ENCODE measurements around the gene PAOX. TPM values are rescaled to one million over a fixed set of nuclear protein-coding genes. Genes with fewer than 3 reads are reported as not detected.

The PAOX gene
- polyA plus RNA-seq, 2 of the 4 experiments (the other 2 are of a cell fraction), result 1.6 to 2.3 TPM

DNA sequence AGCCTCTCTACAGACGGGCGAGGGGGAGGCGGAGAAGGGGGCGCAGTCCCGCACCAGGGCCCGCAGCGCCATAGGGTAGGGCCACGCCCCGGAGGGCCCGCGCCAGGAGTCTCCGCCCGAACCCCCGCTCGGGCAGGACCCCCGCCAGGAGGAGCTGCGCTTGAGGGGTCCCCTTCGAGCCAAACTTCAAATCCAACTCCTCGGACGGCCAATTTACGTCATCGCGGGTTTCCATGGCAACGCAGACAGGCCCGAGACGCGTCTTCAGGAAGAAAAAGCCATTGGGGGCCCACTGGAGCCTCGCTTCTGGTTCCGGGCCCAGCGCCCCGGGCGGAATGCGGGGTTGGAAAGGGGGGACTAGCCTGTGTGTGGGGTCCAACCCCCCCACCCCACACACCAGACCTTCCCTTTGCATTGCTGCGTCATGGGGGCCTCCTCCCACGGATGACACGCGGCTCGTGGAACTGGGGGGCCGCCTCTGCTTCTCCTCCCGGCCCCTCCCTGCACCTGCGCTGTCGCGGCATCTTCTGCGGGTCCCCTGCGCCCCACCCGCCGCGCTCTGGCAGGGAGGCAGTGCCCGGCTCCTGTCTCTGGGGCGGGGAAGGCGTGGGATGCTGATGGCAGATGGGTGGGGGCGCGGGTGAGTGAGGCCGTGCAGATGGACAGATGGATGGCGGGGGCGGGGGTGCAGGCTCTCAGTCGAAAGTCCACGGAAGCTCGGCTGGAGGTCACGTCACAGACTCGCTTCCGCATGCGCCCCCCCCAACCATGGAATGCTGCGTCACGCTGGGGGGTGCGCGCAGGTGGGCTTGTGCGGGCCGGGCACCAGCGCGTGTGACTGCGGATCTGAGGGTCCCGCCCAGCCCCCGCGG, 43.6 kb upstream of the PAOX start:
- FAIRE-seq (no peak), DNase-seq (ENCODE audit: low read depth in 1 of 2, low spot score in 1 of 2) (peak; percentile 63 to 80), ATAC-seq (peak; percentile 44 to 79)
- H3K9me3 ChIP-seq, result no peaks in the 10 kb centered on the region
- H3K4me3 ChIP-seq, result peak overlapping the region; percentile 58
- peak overlapping the region; percentile 97 for H3K4me2 ChIP-seq
- POLR2A ChIA-PET, result no interaction called here
- 0 out of 2 replicates have a peak, but pooled peaks have one; percentile 24 for TF ChIP-seq RFX5 (IDR thresholded peaks at IDR 0.05)
- TF ChIP-seq EHMT2 (IDR thresholded peaks at IDR 0.05; ENCODE audit: low read depth), result no peak
- TF ChIP-seq RNF2 (IDR thresholded peaks at IDR 0.05; ENCODE audit: borderline replicate concordance, low read depth), result peak; percentile 19; the same call in 1 of the 2 replicates
- 1% methylated on average over 48 of the region's 75 CpGs for WGBS (ENCODE audit: missing lambda C conversion rate)
- peak overlapping the region; percentile 55 to 85; a peak in 5 of 6 replicates for H3K27ac ChIP-seq
- H3K4me1 ChIP-seq, result peaks cover 22% of the 10 kb centered on the region
- CTCF ChIA-PET, result interaction anchor here (1.2 to 1.3 kb wide), 2 partner anchors 16 to 35 kb away, joined by 3 read pairs; no protein-coding TSS in a partner anchor

DNA sequence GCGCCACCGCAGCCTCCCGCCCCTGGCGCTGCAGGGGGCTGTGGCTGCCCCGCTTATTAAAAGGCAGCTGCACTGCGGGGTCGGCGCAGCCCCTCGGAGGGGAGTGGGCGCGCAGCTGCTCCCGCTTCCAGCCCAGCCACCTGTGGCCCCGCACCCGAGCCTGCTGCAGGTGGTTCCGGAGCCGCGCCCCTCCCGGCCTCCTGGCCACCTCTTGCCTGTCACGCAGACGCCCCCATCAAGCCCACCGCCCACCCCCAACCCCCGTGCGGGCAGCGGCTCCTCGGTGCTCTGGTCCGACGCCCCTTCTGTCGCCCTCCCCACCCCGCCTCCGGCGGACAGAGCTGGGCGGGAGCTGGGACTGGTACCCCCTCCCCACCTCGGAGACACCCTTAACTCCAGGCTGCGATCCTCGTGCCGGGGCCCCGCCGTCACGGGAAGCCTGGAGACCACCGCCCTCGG, 42.9 kb upstream of the PAOX start:
- ATAC-seq, result peak; percentile 5 to 19; a peak in 4 of 6 replicates

DNA sequence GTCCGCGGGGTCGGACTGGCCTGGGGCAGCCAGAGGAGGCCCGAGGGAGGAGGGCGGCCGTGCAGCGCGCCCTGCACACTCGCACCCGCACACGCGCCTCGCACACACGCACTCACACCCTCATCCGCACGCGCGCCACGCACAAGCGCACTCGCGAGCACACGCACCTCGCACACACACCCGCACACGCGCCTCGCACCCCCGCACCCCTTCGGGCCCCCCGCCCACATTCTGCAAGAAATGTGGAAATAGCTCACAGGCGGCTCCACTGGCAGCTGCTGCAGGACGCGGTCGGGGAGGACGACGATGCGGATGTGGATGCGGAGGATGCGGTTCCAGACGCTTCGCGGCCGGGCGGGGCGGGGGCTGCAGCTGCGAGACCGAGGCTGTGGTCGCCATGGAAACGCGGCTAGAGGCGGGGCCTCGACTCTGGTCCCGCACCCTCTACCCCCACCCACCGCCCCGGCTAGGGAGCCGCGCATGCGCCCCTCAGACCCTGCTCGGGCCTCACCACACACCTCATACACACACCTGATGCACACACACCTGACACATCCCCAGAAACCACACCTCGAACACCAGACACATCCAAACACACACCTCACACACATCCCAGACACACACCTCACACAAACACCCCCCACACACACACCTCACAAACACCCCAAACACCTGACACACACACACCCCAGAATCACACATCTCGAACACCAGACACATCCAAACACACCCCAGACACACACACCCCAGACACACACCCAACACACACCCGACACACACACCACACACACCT, 42.3 kb upstream of the PAOX start, which contains the start of gene CALY:
Gene CALY (minus strand): TSS at position 320 of the 793 bp plus-strand sequence. CDS start 7,907 bp downstream, outside the sequence.
- ChIA-PET CTCF (interaction anchor here (0.7 kb wide), 1 partner anchor 182 kb away, joined by 3 read pairs; no protein-coding TSS in a partner anchor), POLR2A (interaction anchor here (0.6 kb wide), 1 partner anchor 79 kb away, joined by 3 read pairs; no protein-coding TSS in a partner anchor)
- H3K4me2 ChIP-seq, result peak within 1 kb of the TSS; percentile 97
- H3K4me3 ChIP-seq, result peak within 1 kb of the TSS; percentile 58
- FAIRE-seq, result no peak
- H3K4me1 ChIP-seq, result peaks cover 22% of the 10 kb centered on the region
- 2% methylated on average over 23 of the region's 63 CpGs for WGBS (ENCODE audit: missing lambda C conversion rate)
- no peaks in the 10 kb centered on the region for H3K9me3 ChIP-seq
- peak within 1 kb of the TSS; percentile 55 to 85; a peak in 4 of 6 replicates for H3K27ac ChIP-seq
- peak; percentile 68 to 72 for DNase-seq (ENCODE audit: low read depth in 1 of 2, low spot score in 1 of 2)
- peak; percentile 77; the same call in 1 of the 2 replicates for TF ChIP-seq RNF2 (IDR thresholded peaks at IDR 0.05; ENCODE audit: borderline replicate concordance, low read depth)
- TF ChIP-seq, protein P1, sequence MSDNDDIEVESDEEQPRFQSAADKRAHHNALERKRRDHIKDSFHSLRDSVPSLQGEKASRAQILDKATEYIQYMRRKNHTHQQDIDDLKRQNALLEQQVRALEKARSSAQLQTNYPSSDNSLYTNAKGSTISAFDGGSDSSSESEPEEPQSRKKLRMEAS (IDR thresholded peaks at IDR 0.05), result peak; percentile 57
- TF ChIP-seq, protein P2, sequence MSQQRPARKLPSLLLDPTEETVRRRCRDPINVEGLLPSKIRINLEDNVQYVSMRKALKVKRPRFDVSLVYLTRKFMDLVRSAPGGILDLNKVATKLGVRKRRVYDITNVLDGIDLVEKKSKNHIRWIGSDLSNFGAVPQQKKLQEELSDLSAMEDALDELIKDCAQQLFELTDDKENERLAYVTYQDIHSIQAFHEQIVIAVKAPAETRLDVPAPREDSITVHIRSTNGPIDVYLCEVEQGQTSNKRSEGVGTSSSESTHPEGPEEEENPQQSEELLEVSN (IDR thresholded peaks at IDR 0.05; ENCODE audit: borderline replicate concordance, low read depth), result peak; percentile 60
- TF ChIP-seq MYC (IDR thresholded peaks at IDR 0.05; ENCODE audit: borderline replicate concordance, low read length), result no peak
- peak; percentile 23 to 48 for ATAC-seq

More for the DNA sequence above, 42.9 kb upstream of the PAOX start:
- Histone ChIP-seq H3K27ac (peak overlapping the region; percentile 55 to 85; a peak in 4 of 6 replicates), H3K4me2 (peak overlapping the region; percentile 97), H3K4me1 (peaks cover 22% of the 10 kb centered on the region), H3K4me3 (peak overlapping the region; percentile 58), H3K9me3 (no peaks in the 10 kb centered on the region)
- WGBS (ENCODE audit: missing lambda C conversion rate), result 0% methylated on average over 9 of the region's 41 CpGs
- TF ChIP-seq CHD4 (IDR thresholded peaks at IDR 0.05; ENCODE audit: borderline replicate concordance), result no peak
- no peak for TF ChIP-seq MAZ (IDR thresholded peaks at IDR 0.05; ENCODE audit: borderline replicate concordance, low read depth, low read length)
- TF ChIP-seq ZSCAN20 (CRISPR knock-in tag; IDR thresholded peaks at IDR 0.05), result no peak
- no peak for TF ChIP-seq HOXB13 (CRISPR knock-in tag; IDR thresholded peaks at IDR 0.05; ENCODE audit: low read depth)
- no peak for TF ChIP-seq CEBPB (IDR thresholded peaks at IDR 0.05)
- TF ChIP-seq, protein P3, sequence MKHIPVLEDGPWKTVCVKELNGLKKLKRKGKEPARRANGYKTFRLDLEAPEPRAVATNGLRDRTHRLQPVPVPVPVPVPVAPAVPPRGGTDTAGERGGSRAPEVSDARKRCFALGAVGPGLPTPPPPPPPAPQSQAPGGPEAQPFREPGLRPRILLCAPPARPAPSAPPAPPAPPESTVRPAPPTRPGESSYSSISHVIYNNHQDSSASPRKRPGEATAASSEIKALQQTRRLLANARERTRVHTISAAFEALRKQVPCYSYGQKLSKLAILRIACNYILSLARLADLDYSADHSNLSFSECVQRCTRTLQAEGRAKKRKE (CRISPR knock-in tag; IDR thresholded peaks at IDR 0.05; ENCODE audit: low read depth), result no peak
- TF ChIP-seq, protein P4, sequence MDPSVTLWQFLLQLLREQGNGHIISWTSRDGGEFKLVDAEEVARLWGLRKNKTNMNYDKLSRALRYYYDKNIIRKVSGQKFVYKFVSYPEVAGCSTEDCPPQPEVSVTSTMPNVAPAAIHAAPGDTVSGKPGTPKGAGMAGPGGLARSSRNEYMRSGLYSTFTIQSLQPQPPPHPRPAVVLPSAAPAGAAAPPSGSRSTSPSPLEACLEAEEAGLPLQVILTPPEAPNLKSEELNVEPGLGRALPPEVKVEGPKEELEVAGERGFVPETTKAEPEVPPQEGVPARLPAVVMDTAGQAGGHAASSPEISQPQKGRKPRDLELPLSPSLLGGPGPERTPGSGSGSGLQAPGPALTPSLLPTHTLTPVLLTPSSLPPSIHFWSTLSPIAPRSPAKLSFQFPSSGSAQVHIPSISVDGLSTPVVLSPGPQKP (IDR thresholded peaks at IDR 0.05; ENCODE audit: low read depth, low read length), result no peak
- TF ChIP-seq RFX5 (IDR thresholded peaks at IDR 0.05), result no peak
- TF ChIP-seq EP300 (IDR thresholded peaks at IDR 0.05), result no peak
- TF ChIP-seq HEYL (CRISPR knock-in tag; IDR thresholded peaks at IDR 0.05), result no peak
- TF ChIP-seq BHLHE40 (IDR thresholded peaks at IDR 0.05; ENCODE audit: low read depth, low read length), result no peak
- no peak for TF ChIP-seq PHF8 (IDR thresholded peaks at IDR 0.05; ENCODE audit: borderline replicate concordance, low read depth)
- FAIRE-seq, result no peak
- DNase-seq (ENCODE audit: low read depth in 1 of 2, low spot score in 1 of 2), result no peak
- POLR2A ChIA-PET, result interaction anchor here (0.6 kb wide), 1 partner anchor 79 kb away, joined by 3 read pairs; no protein-coding TSS in a partner anchor
- CTCF ChIA-PET, result interaction anchor here (1.2 kb wide), 1 partner anchor 17 kb away, joined by 3 read pairs; no protein-coding TSS in a partner anchor

Data from A549 (cell line).